Hepatocyte (in vitro differentiated cells): ENCODE results near the gene KIF13A. TPM values are rescaled to one million over a fixed set of nuclear protein-coding genes. Genes with fewer than 3 reads are reported as not detected.

Experiments
- DNase-seq: peaks from one replicate; pipeline ENCODE4 v3.0.0-alpha.2; 2016; ENCODE audit warnings: low spot score
- H2AFZ ChIP-seq: fragments of 200-600 bp; sonication (generic); 2 replicates; pipeline ENCODE4 v1.6.0; 2016; ENCODE audit warnings: antibody characterized with exemption, mild to moderate bottlenecking
- H3K27ac ChIP-seq: fragments of 200-600 bp; sonication (generic); 2 replicates; pipeline ENCODE4 v1.5.1; 2016; ENCODE audit warnings: mild to moderate bottlenecking
- H3K27me3 ChIP-seq: fragments of 200-600 bp; sonication (generic); 2 replicates; pipeline ENCODE4 v1.6.1; 2016
- H3K36me3 ChIP-seq: fragments of 200-600 bp; sonication (generic); replicated peaks from 2 replicates; pipeline ENCODE4 v1.5.1; 2016; ENCODE audit warnings: low read depth; ENCODE audit not compliant: insufficient read depth
- H3K4me1 ChIP-seq: fragments of 200-600 bp; sonication (generic); 2 replicates; pipeline ENCODE4 v1.5.1; 2016; ENCODE audit warnings: mild to moderate bottlenecking, moderate library complexity; ENCODE audit not compliant: insufficient read depth
- H3K4me2 ChIP-seq: fragments of 200-600 bp; sonication (generic); 2 replicates; pipeline ENCODE4 v1.6.0; 2016
- H3K4me3 ChIP-seq: fragments of 200-600 bp; sonication (generic); 2 replicates; pipeline ENCODE4 v1.5.1; 2016; ENCODE audit warnings: mild to moderate bottlenecking
- H3K79me2 ChIP-seq: fragments of 200-600 bp; sonication (generic); 2 replicates; pipeline ENCODE4 v1.6.0; 2017; ENCODE audit warnings: mild to moderate bottlenecking
- H3K9me2 ChIP-seq: fragments of 200-600 bp; sonication (generic); replicated peaks from 2 replicates; pipeline ENCODE4 v1.6.0; 2017; ENCODE audit warnings: mild to moderate bottlenecking; ENCODE audit not compliant: insufficient read depth
- H3K9me3 ChIP-seq: fragments of 200-600 bp; sonication (generic); 2 replicates; pipeline ENCODE4 v1.5.1; 2016; ENCODE audit warnings: low read depth, mild to moderate bottlenecking
- H4K20me1 ChIP-seq: fragments of 200-600 bp; sonication (generic); 2 replicates; pipeline ENCODE4 v1.6.0; 2016; ENCODE audit warnings: mild to moderate bottlenecking; ENCODE audit not compliant: insufficient read depth, poor library complexity, severe bottlenecking
- CTCF ChIP-seq: fragments of 200-600 bp; sonication (generic); IDR thresholded peaks from 2 replicates; pipeline ENCODE4 v1.5.1; 2016; ENCODE audit warnings: antibody characterized with exemption, mild to moderate bottlenecking; ENCODE audit not compliant: poor library complexity
- EZH2 ChIP-seq: fragments of 200-600 bp; sonication (generic); IDR thresholded peaks from 2 replicates; pipeline ENCODE4 v1.6.1; 2016; ENCODE audit warnings: antibody characterized with exemption, mild to moderate bottlenecking, borderline replicate concordance
- EZH2phosphoT487 ChIP-seq: fragments of 200-600 bp; sonication (generic); IDR thresholded peaks from one replicate; pipeline ENCODE4 v1.6.1; 2018; ENCODE audit warnings: antibody characterized with exemption, mild to moderate bottlenecking, low read depth, moderate library complexity; ENCODE audit not compliant: unreplicated experiment, severe bottlenecking
- whole genome bisulfite sequencing: methylation state at CpG from one replicate; pipeline ENCODE4 v1.1.6; 2016; ENCODE audit warnings: low lambda C conversion rate; ENCODE audit errors: missing lambda C conversion rate; 5-methylcytosine and 5-hydroxymethylcytosine counted together
- polyA plus RNA-seq: library from polyadenylated mRNA; unstranded; fragments of >200 nt; fragmentation: Nextera tagmentation; extraction: Ambion mirVana; gene quantifications from 2 replicates; pipeline ENCODE4 v1.2.1, GENCODE V29; 2016
- total RNA-seq: library from RNA; depleted of rRNA; stranded (reverse); fragments of >200 nt; gene quantifications from 2 replicates; pipeline ENCODE4 v1.2.3, GENCODE V29; 2014

The KIF13A gene
- total and polyA plus RNA-seq, 2 experiments from 2014 or later, result 13.0 to 27.9 TPM

- no peak for DNase-seq
- Histone ChIP-seq H3K9me3 (no peaks in the 10 kb centered on the region), H4K20me1 (no peaks in the 10 kb centered on the region), H3K27ac (no peak overlapping the region), H2AFZ (no peak overlapping the region), H3K4me2 (no peak overlapping the region), H3K36me3 (no peaks in the 10 kb centered on the region), H3K27me3 (no peaks in the 10 kb centered on the region), H3K79me2 (no peaks in the 10 kb centered on the region), H3K4me1 (no peaks in the 10 kb centered on the region), H3K4me3 (no peak overlapping the region), H3K9me2 (no peaks in the 10 kb centered on the region)
- TF ChIP-seq EZH2, result no peak
- no peak for TF ChIP-seq EZH2phosphoT487
- TF ChIP-seq CTCF, result no peak
- 96% methylated on average over 10 of the region's 10 CpGs for WGBS
Measured at GRCh38 chr6:18004256-18004985, 17.0 kb upstream of the KIF13A start.

GRCh38 chr6:17999425-17999824 is 12.0 kb upstream of the KIF13A start:
- Histone ChIP-seq H3K4me3 (no peak overlapping the region), H3K4me2 (no peak overlapping the region), H3K4me1 (no peaks in the 10 kb centered on the region), H3K27ac (no peak overlapping the region), H3K27me3 (no peaks in the 10 kb centered on the region), H3K36me3 (no peaks in the 10 kb centered on the region), H3K9me2 (no peaks in the 10 kb centered on the region), H2AFZ (no peak overlapping the region), H3K79me2 (no peaks in the 10 kb centered on the region), H4K20me1 (no peaks in the 10 kb centered on the region), H3K9me3 (no peaks in the 10 kb centered on the region)
- WGBS, result 93% methylated on average over 7 of the region's 7 CpGs
- TF ChIP-seq CTCF (no peak), EZH2 (no peak), EZH2phosphoT487 (no peak)
- DNase-seq, result no peak

- DNase-seq, result no peak
- no peaks in the 10 kb centered on the region for H3K79me2 ChIP-seq
- H3K9me2 ChIP-seq, result no peaks in the 10 kb centered on the region
- no peak overlapping the region for H3K4me3 ChIP-seq
- no peaks in the 10 kb centered on the region for H3K36me3 ChIP-seq
- H3K4me2 ChIP-seq, result no peak overlapping the region
- H3K4me1 ChIP-seq, result no peaks in the 10 kb centered on the region
- H3K27me3 ChIP-seq, result no peaks in the 10 kb centered on the region
- H2AFZ ChIP-seq, result no peak overlapping the region
- H3K27ac ChIP-seq, result no peak overlapping the region
- no peaks in the 10 kb centered on the region for H4K20me1 ChIP-seq
- H3K9me3 ChIP-seq, result no peaks in the 10 kb centered on the region
- WGBS, result 61% methylated on average over 1 of the region's 1 CpG
- TF ChIP-seq CTCF (no peak), EZH2phosphoT487 (no peak), EZH2 (no peak)
Measured at GRCh38 chr6:17998442-17998841, 11.0 kb upstream of the KIF13A start.
